Sigmoid colon (tissue), 4 donors: ENCODE measurements around the gene FJX1.

ENCODE experiments used
- POLR2A ChIP-seq, 2 donors: fragments of 450-650 bp; IDR thresholded peaks; one replicate each; pipeline ENCODE4 v1.6.1; 2016; ENCODE audit warnings: antibody characterized with exemption in 2 of 2, mild to moderate bottlenecking in 2 of 2, moderate library complexity in 2 of 2
- POLR2AphosphoS5 ChIP-seq, 4 donors: sonication (generic); formaldehyde crosslinking; IDR thresholded peaks; one replicate each; pipeline ENCODE4 v1.6.1; 2017; ENCODE audit warnings: antibody characterized with exemption in 4 of 4
- TF ChIP-seq, protein P1 (sequence below), 4 experiments: fragments of 450-650 bp in 3 of 4; fragments of 200-600 bp in 1 of 4; IDR thresholded peaks; one replicate each; pipeline ENCODE4 v1.5.1; 2016 to 2019; ENCODE audit warnings: antibody characterized with exemption in 4 of 4, mild to moderate bottlenecking in 3 of 4, moderate library complexity in 2 of 4

- TF ChIP-seq, protein P1, sequence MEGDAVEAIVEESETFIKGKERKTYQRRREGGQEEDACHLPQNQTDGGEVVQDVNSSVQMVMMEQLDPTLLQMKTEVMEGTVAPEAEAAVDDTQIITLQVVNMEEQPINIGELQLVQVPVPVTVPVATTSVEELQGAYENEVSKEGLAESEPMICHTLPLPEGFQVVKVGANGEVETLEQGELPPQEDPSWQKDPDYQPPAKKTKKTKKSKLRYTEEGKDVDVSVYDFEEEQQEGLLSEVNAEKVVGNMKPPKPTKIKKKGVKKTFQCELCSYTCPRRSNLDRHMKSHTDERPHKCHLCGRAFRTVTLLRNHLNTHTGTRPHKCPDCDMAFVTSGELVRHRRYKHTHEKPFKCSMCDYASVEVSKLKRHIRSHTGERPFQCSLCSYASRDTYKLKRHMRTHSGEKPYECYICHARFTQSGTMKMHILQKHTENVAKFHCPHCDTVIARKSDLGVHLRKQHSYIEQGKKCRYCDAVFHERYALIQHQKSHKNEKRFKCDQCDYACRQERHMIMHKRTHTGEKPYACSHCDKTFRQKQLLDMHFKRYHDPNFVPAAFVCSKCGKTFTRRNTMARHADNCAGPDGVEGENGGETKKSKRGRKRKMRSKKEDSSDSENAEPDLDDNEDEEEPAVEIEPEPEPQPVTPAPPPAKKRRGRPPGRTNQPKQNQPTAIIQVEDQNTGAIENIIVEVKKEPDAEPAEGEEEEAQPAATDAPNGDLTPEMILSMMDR (IDR thresholded peaks at IDR 0.05), result no peak
- no peak for TF ChIP-seq POLR2AphosphoS5 (IDR thresholded peaks at IDR 0.05)
- TF ChIP-seq POLR2A (IDR thresholded peaks at IDR 0.05), result no peak
These were observed 34.4 kb upstream of the FJX1 start for GRCh38 chr11:35583843-35584242.
